Nucleus accumbens (tissue), 56 donors: ENCODE results near the gene DDX25.

Source experiments
- DNase-seq, 56 donors: peaks; one replicate each; lab custom pipeline; 2025; lab: John Stamatoyannopoulos, UW

Gene DDX25

GRCh38 chr11:125933030-125933813 lies 28.9 kb downstream of the DDX25 start:
- peak in 4 of 56 donors; percentile 16 to 25 (median 20) for DNase-seq

DNA sequence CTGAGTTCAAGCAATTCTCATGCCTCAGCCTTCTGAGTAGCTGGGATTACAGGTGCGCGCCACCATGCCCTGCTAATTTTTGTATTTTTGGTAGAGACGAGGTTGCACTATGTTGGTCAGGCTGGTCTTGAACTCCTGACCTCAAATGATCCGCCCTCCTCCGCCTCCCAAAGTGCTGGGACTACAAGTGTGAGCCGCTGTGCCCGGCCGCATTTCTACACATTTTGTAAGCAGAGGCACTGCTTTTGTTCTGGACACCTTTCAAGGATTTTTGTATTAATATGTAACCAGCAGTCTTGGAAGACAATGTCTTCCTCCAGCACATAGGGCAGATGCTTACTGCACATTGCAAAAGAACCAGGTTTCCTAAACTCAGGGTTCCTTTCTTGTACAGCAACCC lies 30.2 kb downstream of the DDX25 start:
- no peak for DNase-seq

DNA sequence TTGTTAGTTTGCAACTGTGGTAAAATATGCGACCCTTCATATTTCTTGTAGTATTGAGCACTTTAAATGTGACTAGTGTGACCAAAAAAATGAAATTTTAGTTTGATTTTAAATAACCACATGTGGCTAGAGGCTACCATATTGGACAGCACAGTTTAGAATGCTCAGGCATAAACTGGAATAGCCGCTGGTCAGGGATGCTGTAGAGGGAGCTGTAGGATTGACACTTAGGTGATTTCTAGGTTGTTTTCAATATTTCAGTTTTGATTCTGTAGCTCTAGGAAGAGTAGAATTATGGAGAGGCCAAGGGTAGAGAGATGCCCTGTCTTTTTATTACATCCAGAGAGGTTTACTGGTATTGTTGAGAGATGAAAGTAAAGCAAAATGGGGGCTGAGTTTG lies 30.7 kb downstream of the DDX25 start:
- DNase-seq: no peak

DNA sequence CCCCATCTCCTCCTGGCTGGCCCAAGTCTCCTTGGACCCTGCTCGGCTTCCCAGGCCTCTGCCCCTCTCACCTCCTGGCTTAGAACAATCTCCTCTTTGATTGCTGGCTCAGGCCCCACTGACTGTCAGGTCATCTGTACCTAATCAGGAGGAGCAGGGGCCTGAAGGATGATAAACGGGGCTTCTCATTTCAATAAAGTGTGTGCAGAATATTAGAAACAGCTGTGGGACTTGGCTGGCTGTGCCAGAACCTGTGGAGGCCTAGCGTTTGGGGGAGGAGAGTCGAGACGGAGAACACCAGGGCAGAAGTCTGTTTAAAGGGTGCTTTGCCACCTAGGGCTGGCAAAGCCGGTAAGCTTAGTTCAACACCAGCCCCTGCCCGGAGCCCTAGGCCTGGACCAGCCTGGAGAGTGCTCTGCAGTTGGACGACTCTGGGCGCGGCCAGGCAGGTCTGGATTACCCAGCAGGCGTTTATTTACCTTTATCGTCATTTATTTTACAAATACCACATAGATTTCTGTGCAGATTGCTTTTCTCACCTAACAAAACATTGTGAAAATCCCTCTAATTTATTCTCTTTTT lies 31.4 kb downstream of the DDX25 start:
- DNase-seq: no peak

DNA sequence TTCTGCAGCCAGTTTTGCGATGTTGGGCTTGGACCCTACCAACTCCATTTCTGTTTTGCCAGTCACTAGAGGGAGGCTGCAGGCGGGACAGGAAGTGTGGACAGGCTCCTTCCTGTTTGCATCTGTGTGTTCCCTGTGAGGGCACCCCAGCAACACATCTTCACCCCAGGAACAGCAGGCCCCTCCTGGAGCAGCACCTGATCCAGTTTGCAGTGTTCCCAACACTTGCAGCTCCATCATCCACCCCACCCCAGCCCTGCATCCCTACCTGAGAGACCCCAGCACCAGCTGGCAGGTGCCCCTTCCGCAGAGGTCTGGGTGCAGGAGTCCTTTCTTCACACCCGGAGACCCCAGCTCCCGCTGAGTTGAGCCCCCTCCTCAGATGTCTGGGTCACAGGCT lies 34.1 kb downstream of the DDX25 start:
- no peak for DNase-seq

DNA sequence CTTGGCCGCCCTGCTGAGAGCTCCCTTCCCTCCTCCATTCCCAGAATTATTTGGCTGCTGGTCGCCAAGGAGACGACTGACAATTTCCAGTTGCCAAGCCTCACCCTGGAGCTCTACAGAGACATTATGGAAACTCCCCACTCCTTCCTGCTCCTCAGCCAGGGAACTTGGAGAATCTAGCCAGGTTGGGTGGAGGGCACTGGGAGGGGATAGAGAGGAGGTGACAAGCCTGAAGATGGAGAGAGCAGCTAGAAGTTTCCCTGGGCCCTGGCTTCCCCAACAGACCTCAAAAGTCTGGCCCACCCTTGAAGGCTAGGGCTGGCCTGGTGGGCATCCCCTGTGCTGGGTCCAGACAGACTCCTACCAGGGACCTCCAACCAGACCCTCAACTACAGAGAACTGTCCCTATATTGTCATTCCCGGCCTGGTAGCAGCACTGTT lies 34.8 kb downstream of the DDX25 start:
- DNase-seq: peak in 27 of 56 donors; percentile 7 to 62 (median 29)

- no peak for DNase-seq
These were observed 35.8 kb downstream of the DDX25 start for GRCh38 chr11:125940145-125940544.

DNA sequence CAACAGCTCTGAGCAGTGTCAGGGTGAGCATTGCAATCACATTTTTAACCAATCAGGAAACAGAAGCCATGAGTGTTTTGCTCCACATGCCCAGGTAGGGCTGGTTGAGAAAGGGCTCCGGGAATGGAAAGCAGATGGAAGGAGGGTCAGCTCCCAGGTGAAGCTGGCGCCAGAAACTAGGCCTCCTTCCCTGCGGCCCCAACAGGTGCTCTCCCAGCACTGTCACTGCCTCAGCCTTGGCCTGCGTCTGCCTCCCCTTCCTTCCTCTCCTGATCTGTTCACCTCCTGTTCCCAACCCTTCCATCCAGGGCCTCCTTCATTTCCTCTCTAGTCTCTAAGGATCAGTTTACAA lies 36.9 kb downstream of the DDX25 start:
- DNase-seq: no peak

GRCh38 chr11:125941619-125942611 lies 37.6 kb downstream of the DDX25 start:
- peak in 21 of 56 donors; percentile 5 to 66 (median 17) for DNase-seq

- DNase-seq: no peak
These were observed 38.6 kb downstream of the DDX25 start for GRCh38 chr11:125942771-125943428.

DNA sequence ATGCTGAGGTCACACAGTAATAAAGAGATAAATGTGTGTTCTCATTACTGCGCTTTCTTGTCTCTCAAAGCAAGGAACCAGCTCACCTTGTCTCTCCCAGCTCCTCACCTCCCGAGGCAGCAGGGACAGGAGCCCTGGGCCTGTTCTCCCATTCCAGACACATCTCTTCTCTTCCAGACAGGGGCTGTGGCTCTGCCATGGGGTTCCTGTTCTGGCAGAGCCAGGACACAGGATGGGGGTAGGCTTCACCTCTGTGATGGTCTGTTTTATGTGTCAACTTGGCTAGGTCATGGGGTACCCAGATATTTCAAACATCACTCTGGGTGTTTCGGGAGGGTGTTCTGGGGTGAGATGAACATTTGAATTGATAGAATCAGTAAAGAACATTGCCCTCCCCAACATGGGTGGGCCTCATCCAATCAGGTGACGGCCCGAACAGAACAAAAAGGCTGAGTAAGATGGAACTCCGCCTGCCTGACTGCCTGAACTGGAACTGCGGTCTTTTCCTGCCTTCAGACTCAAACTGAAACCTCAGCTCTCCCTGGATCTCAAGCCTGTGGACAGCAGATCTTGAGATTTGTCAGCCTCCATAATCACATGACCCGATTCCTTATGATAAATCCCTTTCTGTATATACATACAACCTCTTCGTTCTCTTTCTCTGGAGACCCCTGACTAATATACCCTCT lies 39.5 kb downstream of the DDX25 start:
- DNase-seq: no peak

- no peak for DNase-seq
These were observed 40.2 kb downstream of the DDX25 start for GRCh38 chr11:125944350-125945010.

- DNase-seq: peak in 1 of 56 donors; percentile 6
These were observed 40.9 kb downstream of the DDX25 start for GRCh38 chr11:125945011-125945796.

- DNase-seq: no peak
These were observed 41.7 kb downstream of the DDX25 start, which contains the start of gene VSIG10L2 for GRCh38 chr11:125945797-125946520. TSS of gene VSIG10L2 (plus strand) at chr11:125946044. CDS start at chr11:125946056, 12 bp downstream.

- DNase-seq: no peak
These were observed 42.6 kb downstream of the DDX25 start for GRCh38 chr11:125946712-125947418.

DNA sequence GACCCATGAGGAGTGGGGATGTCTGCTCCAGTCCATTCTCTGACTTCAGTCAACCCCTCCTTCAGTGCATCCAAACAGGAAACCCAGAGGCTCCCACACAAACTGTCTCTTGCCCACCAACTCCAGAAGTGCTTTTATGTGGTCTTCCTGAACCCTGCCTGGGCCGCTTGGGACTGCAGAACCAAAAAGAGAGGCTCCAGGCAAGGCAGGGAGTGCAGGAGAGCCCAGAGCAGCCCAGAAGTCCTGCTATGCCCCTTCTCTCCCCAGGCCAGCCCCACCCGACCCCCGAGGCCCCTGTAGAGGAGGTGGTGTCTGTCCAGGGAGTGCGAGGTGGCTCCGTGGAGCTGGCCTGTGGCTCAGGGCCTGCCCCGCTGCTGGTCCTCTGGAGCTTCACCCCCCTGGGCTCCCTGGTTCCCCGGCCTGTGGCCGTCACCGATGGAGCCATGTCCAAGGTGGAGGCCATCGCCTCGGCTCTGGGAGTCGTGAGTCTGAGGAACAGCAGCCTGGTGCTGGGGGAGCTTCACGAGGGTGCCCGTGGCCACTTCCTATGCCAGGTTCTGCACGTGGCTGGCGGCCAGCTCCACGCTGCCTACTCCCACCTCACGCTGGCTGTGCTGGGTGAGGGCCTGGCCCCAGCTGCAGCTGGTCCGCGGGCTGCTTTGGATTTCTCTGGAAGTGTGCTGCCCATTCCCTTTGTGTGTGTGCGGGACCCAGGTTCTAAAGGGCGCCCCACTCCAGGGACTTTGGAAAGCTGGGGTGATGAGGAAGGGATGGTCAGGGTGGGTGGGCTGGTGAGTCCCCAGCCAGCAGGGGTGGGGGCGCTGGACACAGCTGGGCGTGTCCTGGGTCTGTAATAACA lies 43.3 kb downstream of the DDX25 start:
- DNase-seq: no peak
